KMS-11 (cell line): Measurements from ENCODE around the gene ESYT2.
"Not testable (repeated sequence)": the region's sequence is repeated elsewhere in the genome, so short reads cannot be mapped to it uniquely, and the experiment has no call there.

Experiments used
- H2AFZ ChIP-seq: fragments of 200-600 bp; sonication (generic); 2 replicates; pipeline ENCODE4 v1.6.1; 2016; ENCODE audit warnings: antibody characterized with exemption, mixed run types, low read depth
- H3K27ac ChIP-seq: fragments of 200-600 bp; sonication (generic); 2 replicates; pipeline ENCODE4 v1.6.1; 2016; ENCODE audit warnings: mild to moderate bottlenecking, mixed run types
- H3K27me3 ChIP-seq: fragments of 200-600 bp; sonication (generic); 2 replicates; pipeline ENCODE4 v1.6.1; 2017; ENCODE audit warnings: mild to moderate bottlenecking, low read depth, mixed run types, moderate library complexity; ENCODE audit not compliant: insufficient read depth
- H3K36me3 ChIP-seq: fragments of 200-600 bp; sonication (generic); 2 replicates; pipeline ENCODE4 v1.6.1; 2017; ENCODE audit warnings: mild to moderate bottlenecking, mixed run types; ENCODE audit not compliant: insufficient read depth
- H3K4me1 ChIP-seq: fragments of 200-600 bp; sonication (generic); 2 replicates; pipeline ENCODE4 v1.6.1; 2016; ENCODE audit warnings: mild to moderate bottlenecking, low read depth, mixed run types; ENCODE audit not compliant: poor library complexity, severe bottlenecking
- H3K4me2 ChIP-seq: fragments of 200-600 bp; sonication (generic); 2 replicates; pipeline ENCODE4 v1.7.0; 2016; ENCODE audit warnings: mild to moderate bottlenecking, mixed run types
- H3K4me3 ChIP-seq: fragments of 200-600 bp; sonication (generic); IDR thresholded peaks from 2 replicates; pipeline ENCODE4 v1.6.1; 2017; ENCODE audit warnings: low read depth, low read length, mixed read lengths; ENCODE audit not compliant: insufficient read depth
- H3K79me2 ChIP-seq: fragments of 200-600 bp; sonication (generic); 2 replicates; pipeline ENCODE4 v1.6.1; 2016; ENCODE audit warnings: low read depth, mixed run types; ENCODE audit not compliant: insufficient read depth
- H3K9ac ChIP-seq: fragments of 200-600 bp; sonication (generic); 2 replicates; pipeline ENCODE4 v1.6.1; 2016; ENCODE audit warnings: mild to moderate bottlenecking, mixed run types
- H4K20me1 ChIP-seq: fragments of 200-600 bp; sonication (generic); 2 replicates; pipeline ENCODE4 v1.6.1; 2016; ENCODE audit warnings: mild to moderate bottlenecking, mixed run types; ENCODE audit not compliant: insufficient read depth
- TF ChIP-seq, protein P1 (sequence below): fragments of 200-600 bp; sonication (generic); conservative IDR thresholded peaks from 2 replicates; pipeline ENCODE4 v1.6.1; 2017; ENCODE audit warnings: low read depth, mild to moderate bottlenecking, antibody characterized with exemption, low read length, moderate library complexity, mixed read lengths

Gene ESYT2, protein sequence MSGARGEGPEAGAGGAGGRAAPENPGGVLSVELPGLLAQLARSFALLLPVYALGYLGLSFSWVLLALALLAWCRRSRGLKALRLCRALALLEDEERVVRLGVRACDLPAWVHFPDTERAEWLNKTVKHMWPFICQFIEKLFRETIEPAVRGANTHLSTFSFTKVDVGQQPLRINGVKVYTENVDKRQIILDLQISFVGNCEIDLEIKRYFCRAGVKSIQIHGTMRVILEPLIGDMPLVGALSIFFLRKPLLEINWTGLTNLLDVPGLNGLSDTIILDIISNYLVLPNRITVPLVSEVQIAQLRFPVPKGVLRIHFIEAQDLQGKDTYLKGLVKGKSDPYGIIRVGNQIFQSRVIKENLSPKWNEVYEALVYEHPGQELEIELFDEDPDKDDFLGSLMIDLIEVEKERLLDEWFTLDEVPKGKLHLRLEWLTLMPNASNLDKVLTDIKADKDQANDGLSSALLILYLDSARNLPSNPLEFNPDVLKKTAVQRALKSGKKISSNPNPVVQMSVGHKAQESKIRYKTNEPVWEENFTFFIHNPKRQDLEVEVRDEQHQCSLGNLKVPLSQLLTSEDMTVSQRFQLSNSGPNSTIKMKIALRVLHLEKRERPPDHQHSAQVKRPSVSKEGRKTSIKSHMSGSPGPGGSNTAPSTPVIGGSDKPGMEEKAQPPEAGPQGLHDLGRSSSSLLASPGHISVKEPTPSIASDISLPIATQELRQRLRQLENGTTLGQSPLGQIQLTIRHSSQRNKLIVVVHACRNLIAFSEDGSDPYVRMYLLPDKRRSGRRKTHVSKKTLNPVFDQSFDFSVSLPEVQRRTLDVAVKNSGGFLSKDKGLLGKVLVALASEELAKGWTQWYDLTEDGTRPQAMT

DNA sequence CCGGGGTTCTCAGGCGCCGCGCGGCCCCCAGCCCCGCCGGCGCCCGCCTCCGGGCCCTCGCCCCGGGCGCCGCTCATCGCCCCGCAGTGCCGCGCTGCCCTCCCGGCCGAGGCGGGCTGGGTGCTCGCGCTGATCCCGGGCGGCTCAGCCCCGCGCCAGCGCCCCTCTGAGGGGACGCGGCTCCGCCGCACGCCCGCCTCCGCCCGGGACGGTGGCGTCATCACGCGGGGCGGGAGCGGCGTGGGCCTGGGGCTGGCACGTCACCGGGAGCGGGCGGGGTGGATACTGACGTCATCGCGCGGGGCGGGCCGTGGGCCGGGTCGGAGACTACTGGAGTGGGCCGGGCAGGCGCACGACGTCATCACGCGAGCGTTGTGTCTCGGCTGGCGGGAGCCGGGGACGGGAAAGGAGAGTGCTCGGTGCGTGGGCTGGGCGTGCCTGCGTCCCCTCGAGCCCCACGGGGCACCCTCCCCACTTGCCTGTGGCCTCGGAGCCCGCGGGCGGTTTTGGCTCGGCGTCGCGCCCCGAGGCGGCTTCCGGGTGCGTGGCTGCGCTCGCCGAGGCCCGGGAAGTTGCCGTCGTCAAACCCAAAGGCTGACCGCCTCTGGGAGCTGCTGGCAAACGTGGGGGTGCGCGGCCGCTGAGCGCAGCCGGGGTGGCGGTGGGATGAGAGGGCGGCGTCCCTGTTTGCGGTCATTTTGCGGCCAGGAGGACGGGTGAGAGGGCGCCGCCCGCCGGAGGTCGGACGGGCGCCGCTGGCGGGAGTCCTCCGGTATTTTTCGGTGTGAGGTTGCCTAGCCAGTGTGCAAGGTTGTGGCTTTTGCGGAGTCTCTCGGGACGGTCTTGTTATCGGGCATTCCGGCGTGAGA lies at the start of gene ESYT2:
ESYT2 (minus strand) TSS at position 168 of the 869 bp plus-strand sequence; CDS start at position 77, 91 bp downstream.
- Histone ChIP-seq H3K4me2 (peak within 1 kb of the TSS; percentile 79), H4K20me1 (no peaks in the 10 kb centered on the region), H3K9ac (peak within 1 kb of the TSS; percentile 97), H3K4me1 (peaks cover 20% of the 10 kb centered on the region), H2AFZ (peak within 1 kb of the TSS; percentile 85), H3K27ac (peak within 1 kb of the TSS; percentile 95), H3K36me3 (no peaks in the 10 kb centered on the region), H3K27me3 (no peaks in the 10 kb centered on the region), H3K79me2 (peaks cover 38% of the 10 kb centered on the region), H3K4me3 (peak within 1 kb of the TSS; percentile 70)
- TF ChIP-seq, protein P1, sequence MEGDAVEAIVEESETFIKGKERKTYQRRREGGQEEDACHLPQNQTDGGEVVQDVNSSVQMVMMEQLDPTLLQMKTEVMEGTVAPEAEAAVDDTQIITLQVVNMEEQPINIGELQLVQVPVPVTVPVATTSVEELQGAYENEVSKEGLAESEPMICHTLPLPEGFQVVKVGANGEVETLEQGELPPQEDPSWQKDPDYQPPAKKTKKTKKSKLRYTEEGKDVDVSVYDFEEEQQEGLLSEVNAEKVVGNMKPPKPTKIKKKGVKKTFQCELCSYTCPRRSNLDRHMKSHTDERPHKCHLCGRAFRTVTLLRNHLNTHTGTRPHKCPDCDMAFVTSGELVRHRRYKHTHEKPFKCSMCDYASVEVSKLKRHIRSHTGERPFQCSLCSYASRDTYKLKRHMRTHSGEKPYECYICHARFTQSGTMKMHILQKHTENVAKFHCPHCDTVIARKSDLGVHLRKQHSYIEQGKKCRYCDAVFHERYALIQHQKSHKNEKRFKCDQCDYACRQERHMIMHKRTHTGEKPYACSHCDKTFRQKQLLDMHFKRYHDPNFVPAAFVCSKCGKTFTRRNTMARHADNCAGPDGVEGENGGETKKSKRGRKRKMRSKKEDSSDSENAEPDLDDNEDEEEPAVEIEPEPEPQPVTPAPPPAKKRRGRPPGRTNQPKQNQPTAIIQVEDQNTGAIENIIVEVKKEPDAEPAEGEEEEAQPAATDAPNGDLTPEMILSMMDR, result no peak

DNA sequence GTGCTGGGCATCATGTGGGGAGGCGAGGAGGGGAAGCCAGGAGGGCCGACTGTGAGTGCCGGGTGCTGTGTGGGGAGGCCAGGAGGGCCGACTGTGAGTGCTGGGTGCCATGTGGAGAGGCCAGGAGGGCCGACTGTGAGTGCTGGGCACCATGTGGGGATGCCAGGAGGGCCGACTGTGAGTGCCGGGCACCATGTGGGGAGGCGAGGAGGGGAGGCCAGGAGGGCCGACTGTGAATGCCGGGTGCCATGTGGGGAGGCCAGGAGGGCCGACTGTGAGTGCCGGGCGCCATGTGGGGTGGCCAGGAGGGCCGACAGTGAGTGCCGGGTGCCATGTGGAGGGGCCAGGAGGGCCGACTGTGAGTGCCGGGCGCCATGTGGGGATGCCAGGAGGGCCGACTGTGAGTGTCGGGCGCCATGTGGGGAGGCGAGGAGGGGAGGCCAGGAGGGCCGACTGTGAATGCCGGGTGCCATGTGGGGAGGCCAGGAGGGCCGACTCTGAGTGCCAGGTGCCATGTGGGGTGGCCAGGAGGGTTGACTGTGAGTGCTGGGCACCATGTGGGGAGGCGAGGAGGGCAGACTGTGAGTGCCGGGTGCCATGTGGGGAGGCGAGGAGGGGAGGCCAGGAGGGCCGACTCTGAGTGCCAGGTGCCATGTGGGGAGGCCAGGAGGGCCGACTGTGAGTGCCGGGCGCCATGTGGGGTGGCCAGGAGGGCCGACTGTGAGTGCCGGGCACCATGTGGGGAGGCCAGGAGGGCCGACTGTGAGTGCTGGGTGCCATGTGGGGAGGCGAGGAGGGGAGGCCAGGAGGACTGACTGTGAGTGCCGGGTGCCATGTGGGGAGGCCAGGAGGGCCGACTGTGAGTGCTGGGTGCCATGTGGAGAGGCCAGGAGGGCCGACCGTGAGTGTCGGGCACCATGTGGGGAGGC lies 49.1 kb upstream of the ESYT2 start:
- H3K27me3 ChIP-seq, H4K20me1 ChIP-seq, H3K79me2 ChIP-seq, H3K27ac ChIP-seq, H3K36me3 ChIP-seq, H3K4me1 ChIP-seq, H3K9ac ChIP-seq, H2AFZ ChIP-seq, H3K4me3 ChIP-seq, H3K4me2 ChIP-seq: not testable (repeated sequence)

DNA sequence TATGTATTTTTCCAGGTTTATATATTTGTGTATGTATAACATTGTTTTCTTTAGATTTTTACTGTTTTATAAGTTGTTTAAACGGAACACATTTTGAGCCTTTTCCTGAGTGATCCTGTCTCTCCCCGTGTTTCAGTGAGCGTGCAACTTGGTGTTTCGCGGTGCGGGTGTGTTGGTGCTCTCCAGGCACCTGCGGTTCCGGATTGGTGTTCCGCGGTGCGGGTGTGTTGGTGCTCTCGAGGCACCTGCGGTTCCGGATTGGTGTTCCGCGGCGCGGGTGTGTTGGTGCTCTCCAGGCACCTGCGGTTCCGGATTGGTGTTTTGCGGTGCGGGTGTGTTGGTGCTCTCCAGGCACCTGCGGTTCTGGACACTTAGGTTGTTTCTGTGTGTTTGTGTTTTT lies 47.7 kb upstream of the ESYT2 start:
- no peak overlapping the region for H3K9ac ChIP-seq
- H3K79me2 ChIP-seq, result no peaks in the 10 kb centered on the region
- no peaks in the 10 kb centered on the region for H3K27me3 ChIP-seq
- H3K4me1 ChIP-seq, result no peaks in the 10 kb centered on the region
- no peak overlapping the region for H3K4me3 ChIP-seq
- TF ChIP-seq, protein P1, result no peak
- H2AFZ ChIP-seq, result no peak overlapping the region
- H3K4me2 ChIP-seq, result no peak overlapping the region
- H4K20me1 ChIP-seq, result no peaks in the 10 kb centered on the region
- no peaks in the 10 kb centered on the region for H3K36me3 ChIP-seq
- H3K27ac ChIP-seq, result no peak overlapping the region

DNA sequence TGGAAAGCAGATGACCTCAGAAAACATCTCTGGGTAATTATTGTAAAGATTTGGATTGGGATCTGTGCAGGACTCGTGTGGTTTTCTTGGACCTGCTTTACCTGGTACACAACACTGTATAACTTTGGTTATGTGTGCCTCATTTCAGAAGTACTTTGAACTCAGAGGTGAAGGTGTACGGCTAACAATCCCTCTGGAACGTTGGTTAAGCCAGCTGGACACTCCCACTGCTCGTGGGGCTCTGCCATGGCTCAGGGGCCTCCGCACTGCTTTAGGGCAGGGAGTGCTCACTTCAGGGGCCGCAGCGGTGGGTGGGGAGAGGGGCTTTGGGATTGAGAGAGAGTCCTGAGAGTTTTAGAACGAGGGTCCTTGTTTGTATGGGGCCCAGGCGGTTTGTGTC lies 40.6 kb upstream of the ESYT2 start:
- no peak overlapping the region for H2AFZ ChIP-seq
- no peaks in the 10 kb centered on the region for H4K20me1 ChIP-seq
- no peaks in the 10 kb centered on the region for H3K27me3 ChIP-seq
- no peak overlapping the region for H3K27ac ChIP-seq
- H3K4me2 ChIP-seq, result no peak overlapping the region
- no peaks in the 10 kb centered on the region for H3K4me1 ChIP-seq
- TF ChIP-seq, protein P1, result no peak
- H3K4me3 ChIP-seq, result no peak overlapping the region
- H3K79me2 ChIP-seq, result no peaks in the 10 kb centered on the region
- H3K36me3 ChIP-seq, result no peaks in the 10 kb centered on the region
- no peak overlapping the region for H3K9ac ChIP-seq
